SK-N-SH (cell line): ENCODE measurements around the gene STAT5B. TPM values are rescaled to one million over a fixed set of nuclear protein-coding genes. Genes with fewer than 3 reads are reported as not detected.

ENCODE experiments used
- CTCF ChIA-PET: fragments of 300-600, 350-600 bp; formaldehyde crosslinking; extraction: SDS; loops from one replicate; lab custom pipeline; 2021; lab: Yijun Ruan, JAX
- POLR2A ChIA-PET: fragments of 350-600 bp; sonication (Branson Sonifier 250); formaldehyde crosslinking; extraction: SDS; loops from one replicate; lab custom pipeline; 2020; ENCODE audit warnings: antibody characterized with exemption, inconsistent platforms; lab: Yijun Ruan, JAX
- DNase-seq: peaks from one replicate; pipeline ENCODE4 v3.0.0; 2012
- H2AFZ ChIP-seq: fragments of 200-600 bp; sonication (generic); 2 replicates; pipeline ENCODE4 v1.8.1; 2016; ENCODE audit warnings: antibody characterized with exemption, mild to moderate bottlenecking, low read depth
- H3F3A ChIP-seq: fragments of 200-600 bp; sonication (generic); replicated peaks from 2 replicates; pipeline ENCODE3; 2016; ENCODE audit warnings: antibody characterized with exemption, mild to moderate bottlenecking; ENCODE audit not compliant: insufficient read depth
- H3K27ac ChIP-seq, 2 experiments: fragments of 200-500 bp in 1 of 2; fragments of 200-600 bp in 1 of 2; sonication (Bioruptor generic) in 1 of 2; sonication (generic), shearing (Covaris generic) in 1 of 2; 2 replicates each; pipeline versions ENCODE4 v1.5.1 to v1.6.1; 2014 to 2016; ENCODE audit warnings: low read depth in 2 of 2, inconsistent platforms in 1 of 2, low read length in 1 of 2, mild to moderate bottlenecking in 1 of 2, mixed read lengths in 1 of 2
- H3K27me3 ChIP-seq: fragments of 200-600 bp; sonication (generic), shearing (Covaris generic); 2 replicates; pipeline ENCODE4 v1.6.1; 2016; ENCODE audit warnings: mixed run types; ENCODE audit not compliant: insufficient read depth
- H3K36me3 ChIP-seq, 2 experiments: fragments of 200-500 bp in 1 of 2; fragments of 200-600 bp in 1 of 2; sonication (Bioruptor generic) in 1 of 2; sonication (generic) in 1 of 2; replicated peaks in 1 of 2; 2 replicates each; pipeline versions ENCODE3 to v1.5.1; 2014 to 2016; ENCODE audit warnings: low read length in 1 of 2, mild to moderate bottlenecking in 1 of 2; ENCODE audit not compliant: insufficient read depth in 2 of 2, control insufficient read depth in 1 of 2
- H3K4me1 ChIP-seq, 2 experiments: fragments of 200-500 bp in 1 of 2; fragments of 200-600 bp in 1 of 2; sonication (Bioruptor generic) in 1 of 2; sonication (generic), shearing (Covaris generic) in 1 of 2; 2 replicates each; pipeline versions ENCODE4 v1.5.1 to v1.6.1; 2014 to 2016; ENCODE audit warnings: low read depth in 1 of 2, low read length in 1 of 2, mixed run types in 1 of 2; ENCODE audit not compliant: insufficient read depth in 2 of 2, control insufficient read depth in 1 of 2
- H3K4me2 ChIP-seq: fragments of 200-600 bp; sonication (generic), shearing (Covaris generic); 2 replicates; pipeline ENCODE4 v1.6.1; 2017; ENCODE audit warnings: mixed run types
- H3K4me3 ChIP-seq, 2 experiments: fragments of 200-500 bp in 1 of 2; fragments of 200-600 bp in 1 of 2; sonication (Bioruptor generic) in 1 of 2; sonication (generic), shearing (Covaris generic) in 1 of 2; 2 replicates each; pipeline versions ENCODE4 v1.5.1 to v1.8.1; 2014 to 2016; ENCODE audit warnings: low read depth in 2 of 2, inconsistent platforms in 1 of 2, low read length in 1 of 2, mild to moderate bottlenecking in 1 of 2, mixed read lengths in 1 of 2, moderate library complexity in 1 of 2
- H3K79me2 ChIP-seq: fragments of 200-600 bp; sonication (generic); 2 replicates; pipeline ENCODE4 v1.8.1; 2017; ENCODE audit warnings: mild to moderate bottlenecking; ENCODE audit not compliant: insufficient read depth
- H3K9ac ChIP-seq: fragments of 200-600 bp; sonication (generic); 2 replicates; pipeline ENCODE4 v1.6.1; 2017; ENCODE audit warnings: mixed run types
- H3K9me2 ChIP-seq: fragments of 200-600 bp; sonication (generic); 2 replicates; pipeline ENCODE4 v1.6.1; 2017; ENCODE audit warnings: mixed run types
- H3K9me3 ChIP-seq: fragments of 200-600 bp; sonication (generic); 2 replicates; pipeline ENCODE4 v1.6.1; 2017; ENCODE audit warnings: mixed run types, mild to moderate bottlenecking, moderate library complexity
- H4K20me1 ChIP-seq: fragments of 200-600 bp; sonication (generic); 2 replicates; pipeline ENCODE4 v1.6.1; 2017; ENCODE audit warnings: mild to moderate bottlenecking, mixed run types; ENCODE audit not compliant: insufficient read depth
- ELF1 ChIP-seq: IDR thresholded peaks from 2 replicates; pipeline ENCODE4 v1.4.0; 2012
- EP300 ChIP-seq, 2 experiments: IDR thresholded peaks; 2 replicates each; pipeline versions ENCODE4 v1.4.0 to v1.6.1; 2012; ENCODE audit warnings: borderline replicate concordance in 1 of 2, low read depth in 1 of 2, low read length in 1 of 2
- EZH2phosphoT487 ChIP-seq: fragments of 200-600 bp; sonication (generic); IDR thresholded peaks from 2 replicates; pipeline ENCODE4 v1.6.1; 2017; ENCODE audit warnings: low read depth, mixed run types, mild to moderate bottlenecking, antibody characterized with exemption, moderate library complexity, borderline replicate concordance
- FOSL2 ChIP-seq: IDR thresholded peaks from 2 replicates; pipeline ENCODE4 v1.4.0; 2012; ENCODE audit warnings: low read depth, mild to moderate bottlenecking, moderate library complexity, borderline replicate concordance
- GABPA ChIP-seq: IDR thresholded peaks from 2 replicates; pipeline ENCODE4 v1.4.0; 2012; ENCODE audit warnings: low read depth, mild to moderate bottlenecking
- GATA2 ChIP-seq: sonication (generic); formaldehyde crosslinking; IDR thresholded peaks from 2 replicates; pipeline ENCODE4 v1.5.0; 2020; ENCODE audit warnings: mild to moderate bottlenecking, missing genetic modification reagents
- MEF2A ChIP-seq: IDR thresholded peaks from 2 replicates; pipeline ENCODE4 v1.4.0; 2012; ENCODE audit warnings: low read depth, borderline replicate concordance
- NFIC ChIP-seq: IDR thresholded peaks from 2 replicates; pipeline ENCODE4 v1.4.0; 2012; ENCODE audit warnings: borderline replicate concordance
- NRF1 ChIP-seq: IDR thresholded peaks from 2 replicates; pipeline ENCODE4 v1.6.1; 2012; ENCODE audit warnings: low read depth, mild to moderate bottlenecking, low read length
- RFX5 ChIP-seq: IDR thresholded peaks from 2 replicates; pipeline ENCODE4 v1.6.1; 2012; ENCODE audit warnings: mild to moderate bottlenecking, improper control_type of control experiment, low read length
- RXRA ChIP-seq: IDR thresholded peaks from 2 replicates; pipeline ENCODE4 v1.4.0; 2012; ENCODE audit warnings: low read depth, mild to moderate bottlenecking, borderline replicate concordance
- SIN3A ChIP-seq: IDR thresholded peaks from 2 replicates; pipeline ENCODE4 v1.6.1; 2012; ENCODE audit warnings: low read depth, mild to moderate bottlenecking, low read length, moderate library complexity, borderline replicate concordance
- SMC3 ChIP-seq: IDR thresholded peaks from 2 replicates; pipeline ENCODE4 v1.6.1; 2012; ENCODE audit warnings: low read depth, low read length, improper control_type of control experiment
- TAF1 ChIP-seq: IDR thresholded peaks from 2 replicates; pipeline ENCODE4 v1.6.1; 2012; ENCODE audit warnings: low read depth, mild to moderate bottlenecking, low read length, moderate library complexity, borderline replicate concordance
- TEAD4 ChIP-seq: IDR thresholded peaks from 2 replicates; pipeline ENCODE4 v1.4.0; 2012; ENCODE audit warnings: mild to moderate bottlenecking, borderline replicate concordance; ENCODE audit not compliant: insufficient read depth
- YY1 ChIP-seq: IDR thresholded peaks from 2 replicates; pipeline ENCODE4 v1.4.0; 2012; ENCODE audit warnings: low read depth, mild to moderate bottlenecking
- WGBS: methylation state at CpG from one replicate; pipeline ENCODE4 v1.1.6; 2017; ENCODE audit warnings: low lambda C conversion rate; 5-methylcytosine and 5-hydroxymethylcytosine counted together
- polyA plus RNA-seq, 3 experiments: library from polyadenylated mRNA; depleted of rRNA; stranded (reverse); fragments of >200 nt; gene quantifications; 2 replicates each; pipeline ENCODE4 v1.2.3, GENCODE V29; 2012
- TF ChIP-seq, protein P1 (sequence below): fragments of 150-350 bp; IDR thresholded peaks from 2 replicates; pipeline ENCODE4 v1.6.1; 2016; ENCODE audit warnings: mild to moderate bottlenecking, low read depth, low read length
- TF ChIP-seq, protein P2 (sequence below): IDR thresholded peaks from 2 replicates; pipeline ENCODE4 v1.4.0; 2012; ENCODE audit warnings: low read depth
- TF ChIP-seq, protein P3 (sequence below): IDR thresholded peaks from 2 replicates; pipeline ENCODE4 v1.4.0; 2012; ENCODE audit warnings: low read depth, borderline replicate concordance
- TF ChIP-seq, protein P4 (sequence below): IDR thresholded peaks from 2 replicates; pipeline ENCODE4 v1.6.1; 2012; ENCODE audit warnings: mild to moderate bottlenecking, low read depth, low read length, moderate library complexity

The STAT5B gene
- polyA plus RNA-seq, 1 of the 3 experiments (the other 2 are of a cell fraction) = 23.6 TPM

DNA sequence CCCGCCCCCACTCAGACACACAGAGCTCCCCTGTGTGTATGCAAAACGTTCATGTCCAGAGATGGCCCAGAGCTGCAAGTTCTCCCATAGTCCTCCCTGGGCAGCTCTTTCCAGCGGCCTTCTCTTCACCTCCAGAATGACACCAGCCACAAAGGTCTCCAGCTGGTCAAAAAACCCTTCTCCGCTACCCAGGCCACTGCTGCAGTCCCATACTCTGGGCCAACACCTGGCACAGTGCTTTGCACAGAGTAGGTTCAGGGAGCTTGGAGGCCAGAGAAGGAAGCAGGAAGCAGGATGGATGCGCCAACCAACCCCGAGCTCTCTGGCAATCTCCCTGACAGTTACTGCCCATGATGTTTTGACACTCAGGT, 1.1 kb upstream of the STAT5B start:
- Histone ChIP-seq H3K79me2 (peaks cover 34% of the 10 kb centered on the region), H3K4me3 (no peak overlapping the region; a peak in 1 of 4 replicates), H3K9ac (no peak overlapping the region; the same call in 1 of the 2 replicates), H4K20me1 (peaks cover 12% of the 10 kb centered on the region), H3K27me3 (no peaks in the 10 kb centered on the region), H3K36me3 (no peaks in the 10 kb centered on the region), H3K4me1 (peaks cover 14 to 19% of the 10 kb centered on the region in 2 experiments; a peak in 3 of 4 replicates), H3K9me3 (no peaks in the 10 kb centered on the region), H3K27ac (peak overlapping the region in 1 of 2 experiments; percentile 85; a peak in 2 of 4 replicates), H3F3A (peaks cover 6% of the 10 kb centered on the region), H3K9me2 (no peaks in the 10 kb centered on the region), H3K4me2 (peak overlapping the region; percentile 99), H2AFZ (peak overlapping the region; percentile 89; the same call in 1 of the 2 replicates)
- DNase-seq = no peak
- WGBS = 81% methylated on average over 6 of the region's 6 CpGs
- TF ChIP-seq RXRA (no peak), NRF1 (no peak), TAF1 (no peak), EP300 (IDR thresholded peaks at IDR 0.05; ENCODE audit: borderline replicate concordance in 1 of 2, low read depth in 1 of 2, low read length in 1 of 2) (no peak), EZH2phosphoT487 (no peak)
- TF ChIP-seq, protein P1, sequence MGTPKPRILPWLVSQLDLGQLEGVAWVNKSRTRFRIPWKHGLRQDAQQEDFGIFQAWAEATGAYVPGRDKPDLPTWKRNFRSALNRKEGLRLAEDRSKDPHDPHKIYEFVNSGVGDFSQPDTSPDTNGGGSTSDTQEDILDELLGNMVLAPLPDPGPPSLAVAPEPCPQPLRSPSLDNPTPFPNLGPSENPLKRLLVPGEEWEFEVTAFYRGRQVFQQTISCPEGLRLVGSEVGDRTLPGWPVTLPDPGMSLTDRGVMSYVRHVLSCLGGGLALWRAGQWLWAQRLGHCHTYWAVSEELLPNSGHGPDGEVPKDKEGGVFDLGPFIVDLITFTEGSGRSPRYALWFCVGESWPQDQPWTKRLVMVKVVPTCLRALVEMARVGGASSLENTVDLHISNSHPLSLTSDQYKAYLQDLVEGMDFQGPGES = no peak
- TF ChIP-seq, protein P2, sequence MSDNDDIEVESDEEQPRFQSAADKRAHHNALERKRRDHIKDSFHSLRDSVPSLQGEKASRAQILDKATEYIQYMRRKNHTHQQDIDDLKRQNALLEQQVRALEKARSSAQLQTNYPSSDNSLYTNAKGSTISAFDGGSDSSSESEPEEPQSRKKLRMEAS = no peak
- POLR2A ChIA-PET = interaction anchor here (0.6 to 1.2 kb wide), 5 partner anchors 29 to 421 kb away, joined by 3 to 6 read pairs (median 4); no protein-coding TSS in a partner anchor
- CTCF ChIA-PET = interaction anchor here (0.8 to 2.9 kb wide), 5 partner anchors 16 to 160 kb away, joined by 3 to 13 read pairs (median 4); no protein-coding TSS in a partner anchor

DNA sequence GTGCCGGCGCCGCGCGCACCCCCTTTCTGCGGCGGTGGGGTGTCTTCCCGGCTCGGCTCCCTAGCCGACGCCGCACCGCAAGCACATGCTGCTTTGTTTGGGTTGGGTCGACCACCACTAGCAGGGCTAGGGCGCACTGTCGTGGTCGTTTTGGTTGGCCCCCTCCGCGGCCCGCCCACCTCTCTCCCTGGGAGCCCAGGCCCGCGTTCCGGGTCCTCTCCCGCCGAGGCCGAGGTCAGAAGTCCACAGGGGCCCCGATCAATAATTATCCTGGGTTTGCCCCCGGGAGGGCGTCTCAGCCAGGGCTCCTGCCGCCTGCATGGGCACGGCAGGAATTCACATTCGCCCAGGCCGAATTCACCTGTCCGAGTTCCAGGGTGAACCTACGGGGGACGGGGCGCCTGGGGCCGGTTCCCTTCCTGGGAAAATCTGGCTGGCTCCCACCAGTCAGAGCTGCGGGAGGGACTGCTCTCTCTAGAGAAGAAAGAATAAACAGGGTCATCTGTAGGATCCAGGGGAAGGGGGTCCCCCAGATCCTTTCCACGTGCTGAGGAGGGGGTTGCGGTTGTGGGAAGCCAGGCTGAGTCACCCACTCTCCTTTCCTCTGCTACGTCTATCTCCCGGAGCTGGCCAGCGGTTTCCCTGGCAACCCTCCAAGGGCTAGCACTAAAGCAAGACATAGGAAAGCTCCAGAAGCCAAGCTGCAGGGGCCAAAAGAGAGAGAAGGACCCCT, 584 bp upstream of the STAT5B start:
- no peaks in the 10 kb centered on the region for H3K9me3 ChIP-seq
- POLR2A ChIA-PET = interaction anchor here (0.6 to 1.2 kb wide), 6 partner anchors 28 to 496 kb away, joined by 3 to 6 read pairs (median 4); partner anchors contain the start of gene VPS25
- CTCF ChIA-PET = interaction anchor here (0.8 to 2.9 kb wide), 5 partner anchors 16 to 160 kb away, joined by 3 to 13 read pairs (median 4); no protein-coding TSS in a partner anchor
- H3K79me2 ChIP-seq = peaks cover 39% of the 10 kb centered on the region
- peak overlapping the region; percentile 99 for H3K4me2 ChIP-seq
- WGBS = 7% methylated on average over 20 of the region's 44 CpGs
- H4K20me1 ChIP-seq = peaks cover 17% of the 10 kb centered on the region
- H3K4me3 ChIP-seq = peak overlapping the region; percentile 71 to 92
- peak overlapping the region; percentile 67 to 85 for H3K27ac ChIP-seq
- peaks cover 6% of the 10 kb centered on the region for H3F3A ChIP-seq
- peak overlapping the region; percentile 89 for H2AFZ ChIP-seq
- peak; percentile 74 for DNase-seq
- no peaks in the 10 kb centered on the region for H3K27me3 ChIP-seq
- H3K36me3 ChIP-seq = no peaks in the 10 kb centered on the region
- peak overlapping the region; percentile 81 for H3K9ac ChIP-seq
- no peaks in the 10 kb centered on the region for H3K9me2 ChIP-seq
- peaks cover 14 to 21% of the 10 kb centered on the region in 2 experiments; a peak in 3 of 4 replicates for H3K4me1 ChIP-seq
- TF ChIP-seq FOSL2 (peak; percentile 77), MEF2A (no peak), RFX5 (no peak), NFIC (peak; percentile 56), GABPA (no peak), TEAD4 (no peak), ELF1 (no peak), SIN3A (0 out of 2 replicates have a peak, but pooled peaks have one; percentile 12), YY1 (no peak), TAF1 (no peak), GATA2 (CRISPR knock-in tag) (no peak), SMC3 (no peak)
- TF ChIP-seq, protein P3, sequence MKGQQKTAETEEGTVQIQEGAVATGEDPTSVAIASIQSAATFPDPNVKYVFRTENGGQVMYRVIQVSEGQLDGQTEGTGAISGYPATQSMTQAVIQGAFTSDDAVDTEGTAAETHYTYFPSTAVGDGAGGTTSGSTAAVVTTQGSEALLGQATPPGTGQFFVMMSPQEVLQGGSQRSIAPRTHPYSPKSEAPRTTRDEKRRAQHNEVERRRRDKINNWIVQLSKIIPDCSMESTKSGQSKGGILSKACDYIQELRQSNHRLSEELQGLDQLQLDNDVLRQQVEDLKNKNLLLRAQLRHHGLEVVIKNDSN = no peak
- TF ChIP-seq, protein P4, sequence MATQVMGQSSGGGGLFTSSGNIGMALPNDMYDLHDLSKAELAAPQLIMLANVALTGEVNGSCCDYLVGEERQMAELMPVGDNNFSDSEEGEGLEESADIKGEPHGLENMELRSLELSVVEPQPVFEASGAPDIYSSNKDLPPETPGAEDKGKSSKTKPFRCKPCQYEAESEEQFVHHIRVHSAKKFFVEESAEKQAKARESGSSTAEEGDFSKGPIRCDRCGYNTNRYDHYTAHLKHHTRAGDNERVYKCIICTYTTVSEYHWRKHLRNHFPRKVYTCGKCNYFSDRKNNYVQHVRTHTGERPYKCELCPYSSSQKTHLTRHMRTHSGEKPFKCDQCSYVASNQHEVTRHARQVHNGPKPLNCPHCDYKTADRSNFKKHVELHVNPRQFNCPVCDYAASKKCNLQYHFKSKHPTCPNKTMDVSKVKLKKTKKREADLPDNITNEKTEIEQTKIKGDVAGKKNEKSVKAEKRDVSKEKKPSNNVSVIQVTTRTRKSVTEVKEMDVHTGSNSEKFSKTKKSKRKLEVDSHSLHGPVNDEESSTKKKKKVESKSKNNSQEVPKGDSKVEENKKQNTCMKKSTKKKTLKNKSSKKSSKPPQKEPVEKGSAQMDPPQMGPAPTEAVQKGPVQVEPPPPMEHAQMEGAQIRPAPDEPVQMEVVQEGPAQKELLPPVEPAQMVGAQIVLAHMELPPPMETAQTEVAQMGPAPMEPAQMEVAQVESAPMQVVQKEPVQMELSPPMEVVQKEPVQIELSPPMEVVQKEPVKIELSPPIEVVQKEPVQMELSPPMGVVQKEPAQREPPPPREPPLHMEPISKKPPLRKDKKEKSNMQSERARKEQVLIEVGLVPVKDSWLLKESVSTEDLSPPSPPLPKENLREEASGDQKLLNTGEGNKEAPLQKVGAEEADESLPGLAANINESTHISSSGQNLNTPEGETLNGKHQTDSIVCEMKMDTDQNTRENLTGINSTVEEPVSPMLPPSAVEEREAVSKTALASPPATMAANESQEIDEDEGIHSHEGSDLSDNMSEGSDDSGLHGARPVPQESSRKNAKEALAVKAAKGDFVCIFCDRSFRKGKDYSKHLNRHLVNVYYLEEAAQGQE = peak; percentile 76
